ENCODE results near the gene TEX54. TPM values are rescaled to one million over a fixed set of nuclear protein-coding genes. Genes with fewer than 3 reads are reported as not detected.

Gene TEX54
- total and polyA plus RNA-seq, 2 of the 13 experiments (the other 11 are each of a cell fraction or from before 2014, with no cell fraction given) = not detected

GRCh38 chr11:62841361-62842170 lies 8.9 kb upstream of the TEX54 start (continued):
- TF ChIP-seq UBTF (CRISPR knock-in tag; IDR thresholded peaks at IDR 0.05) (no peak; the same call in 1 of the 2 replicates), ZNF773 (CRISPR knock-in tag; IDR thresholded peaks at IDR 0.05; ENCODE audit: borderline replicate concordance) (0 out of 2 replicates have a peak, but pooled peaks have one; percentile 43), KAT2B (IDR thresholded peaks at IDR 0.05; ENCODE audit: borderline replicate concordance, low read depth, low read length) (no peak), ZNF605 (CRISPR knock-in tag; IDR thresholded peaks at IDR 0.05) (peak; percentile 61), YEATS2 (CRISPR knock-in tag; IDR thresholded peaks at IDR 0.05; ENCODE audit: borderline replicate concordance) (peak; percentile 88), PHB2 (IDR thresholded peaks at IDR 0.05; ENCODE audit: partially characterized antibody) (no peak), ZFY (CRISPR knock-in tag; IDR thresholded peaks at IDR 0.05) (peak; percentile 49; the same call in 1 of the 2 replicates), ZNF264 (CRISPR knock-in tag; IDR thresholded peaks at IDR 0.05) (peak; percentile 96), ZFP90 (CRISPR knock-in tag; IDR thresholded peaks at IDR 0.05; ENCODE audit: borderline replicate concordance) (0 out of 2 replicates have a peak, but pooled peaks have one; percentile 33), ZNF253 (CRISPR knock-in tag; IDR thresholded peaks at IDR 0.05; ENCODE audit: borderline replicate concordance) (no peak), CREM (IDR thresholded peaks at IDR 0.05) (peak; percentile 91), CREM (CRISPR knock-in tag; IDR thresholded peaks at IDR 0.05) (no peak), ZNF101 (CRISPR knock-in tag; IDR thresholded peaks at IDR 0.05; ENCODE audit: borderline replicate concordance, low read depth) (peak; percentile 77; the same call in 1 of the 2 replicates), SOX5 (CRISPR knock-in tag; IDR thresholded peaks at IDR 0.05; ENCODE audit: borderline replicate concordance) (peak; percentile 83), MTA3 (CRISPR knock-in tag; IDR thresholded peaks at IDR 0.05) (no peak), HDAC6 (IDR thresholded peaks at IDR 0.05; ENCODE audit: low read depth, low read length) (no peak), HOXA5 (CRISPR knock-in tag; IDR thresholded peaks at IDR 0.05) (peak; percentile 97), ONECUT2 (CRISPR knock-in tag; IDR thresholded peaks at IDR 0.05) (peak; percentile 86), ZNF20 (CRISPR knock-in tag; IDR thresholded peaks at IDR 0.05) (no peak)
- TF ChIP-seq, protein P1, sequence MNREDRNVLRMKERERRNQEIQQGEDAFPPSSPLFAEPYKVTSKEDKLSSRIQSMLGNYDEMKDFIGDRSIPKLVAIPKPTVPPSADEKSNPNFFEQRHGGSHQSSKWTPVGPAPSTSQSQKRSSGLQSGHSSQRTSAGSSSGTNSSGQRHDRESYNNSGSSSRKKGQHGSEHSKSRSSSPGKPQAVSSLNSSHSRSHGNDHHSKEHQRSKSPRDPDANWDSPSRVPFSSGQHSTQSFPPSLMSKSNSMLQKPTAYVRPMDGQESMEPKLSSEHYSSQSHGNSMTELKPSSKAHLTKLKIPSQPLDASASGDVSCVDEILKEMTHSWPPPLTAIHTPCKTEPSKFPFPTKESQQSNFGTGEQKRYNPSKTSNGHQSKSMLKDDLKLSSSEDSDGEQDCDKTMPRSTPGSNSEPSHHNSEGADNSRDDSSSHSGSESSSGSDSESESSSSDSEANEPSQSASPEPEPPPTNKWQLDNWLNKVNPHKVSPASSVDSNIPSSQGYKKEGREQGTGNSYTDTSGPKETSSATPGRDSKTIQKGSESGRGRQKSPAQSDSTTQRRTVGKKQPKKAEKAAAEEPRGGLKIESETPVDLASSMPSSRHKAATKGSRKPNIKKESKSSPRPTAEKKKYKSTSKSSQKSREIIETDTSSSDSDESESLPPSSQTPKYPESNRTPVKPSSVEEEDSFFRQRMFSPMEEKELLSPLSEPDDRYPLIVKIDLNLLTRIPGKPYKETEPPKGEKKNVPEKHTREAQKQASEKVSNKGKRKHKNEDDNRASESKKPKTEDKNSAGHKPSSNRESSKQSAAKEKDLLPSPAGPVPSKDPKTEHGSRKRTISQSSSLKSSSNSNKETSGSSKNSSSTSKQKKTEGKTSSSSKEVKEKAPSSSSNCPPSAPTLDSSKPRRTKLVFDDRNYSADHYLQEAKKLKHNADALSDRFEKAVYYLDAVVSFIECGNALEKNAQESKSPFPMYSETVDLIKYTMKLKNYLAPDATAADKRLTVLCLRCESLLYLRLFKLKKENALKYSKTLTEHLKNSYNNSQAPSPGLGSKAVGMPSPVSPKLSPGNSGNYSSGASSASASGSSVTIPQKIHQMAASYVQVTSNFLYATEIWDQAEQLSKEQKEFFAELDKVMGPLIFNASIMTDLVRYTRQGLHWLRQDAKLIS (CRISPR knock-in tag; IDR thresholded peaks at IDR 0.05) = peak; percentile 99
- TF ChIP-seq, protein P2, sequence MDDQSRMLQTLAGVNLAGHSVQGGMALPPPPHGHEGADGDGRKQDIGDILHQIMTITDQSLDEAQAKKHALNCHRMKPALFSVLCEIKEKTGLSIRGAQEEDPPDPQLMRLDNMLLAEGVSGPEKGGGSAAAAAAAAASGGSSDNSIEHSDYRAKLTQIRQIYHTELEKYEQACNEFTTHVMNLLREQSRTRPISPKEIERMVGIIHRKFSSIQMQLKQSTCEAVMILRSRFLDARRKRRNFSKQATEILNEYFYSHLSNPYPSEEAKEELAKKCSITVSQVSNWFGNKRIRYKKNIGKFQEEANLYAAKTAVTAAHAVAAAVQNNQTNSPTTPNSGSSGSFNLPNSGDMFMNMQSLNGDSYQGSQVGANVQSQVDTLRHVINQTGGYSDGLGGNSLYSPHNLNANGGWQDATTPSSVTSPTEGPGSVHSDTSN (CRISPR knock-in tag; IDR thresholded peaks at IDR 0.05; ENCODE audit: borderline replicate concordance) = peak; percentile 88
- TF ChIP-seq, protein P3, sequence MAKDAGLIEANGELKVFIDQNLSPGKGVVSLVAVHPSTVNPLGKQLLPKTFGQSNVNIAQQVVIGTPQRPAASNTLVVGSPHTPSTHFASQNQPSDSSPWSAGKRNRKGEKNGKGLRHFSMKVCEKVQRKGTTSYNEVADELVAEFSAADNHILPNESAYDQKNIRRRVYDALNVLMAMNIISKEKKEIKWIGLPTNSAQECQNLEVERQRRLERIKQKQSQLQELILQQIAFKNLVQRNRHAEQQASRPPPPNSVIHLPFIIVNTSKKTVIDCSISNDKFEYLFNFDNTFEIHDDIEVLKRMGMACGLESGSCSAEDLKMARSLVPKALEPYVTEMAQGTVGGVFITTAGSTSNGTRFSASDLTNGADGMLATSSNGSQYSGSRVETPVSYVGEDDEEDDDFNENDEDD (CRISPR knock-in tag; IDR thresholded peaks at IDR 0.05; ENCODE audit: borderline replicate concordance) = no peak; the same call in 1 of the 2 replicates
